HCT116 (cell line): ENCODE data around the gene EGFL7. TPM values are rescaled to one million over a fixed set of nuclear protein-coding genes. Genes with fewer than 3 reads are reported as not detected.

Experiments used
- ATAC-seq: fragments of 200-7000 bp; cut with Tn5 transposase; 2 replicates; pipeline ENCODE4 v1.9.1; 2020; ENCODE audit warnings: mild to moderate bottlenecking, moderate library complexity
- BruUV-seq: library from RNA; stranded (reverse); fragments of 400-500 nt; replicated peaks from 2 replicates; lab custom pipeline; 2021; lab: Mats Ljungman, UMichigan
- CTCF ChIA-PET: fragments of 300-600 bp; sonication (Branson Sonifier 250); formaldehyde crosslinking; loops from one replicate; lab custom pipeline; 2021; ENCODE audit warnings: antibody characterized with exemption; lab: Charles Lee
- POLR2A ChIA-PET: fragments of 300-600, 350-600 bp; sonication (Branson Sonifier 250); formaldehyde crosslinking; loops from one replicate; lab custom pipeline; 2021; ENCODE audit warnings: antibody characterized with exemption; lab: Charles Lee
- RAD21 ChIA-PET, 2 experiments: fragments of 300-600 bp; sonication (Branson Sonifier 250); formaldehyde crosslinking; loops; one replicate each; lab custom pipeline; 2023; ENCODE audit warnings: low total read pairs in 2 of 2; ENCODE audit not compliant: uncharacterized antibody in 2 of 2, unreplicated experiment in 2 of 2, low non-redundant PET in 1 of 2; lab: Charles Lee
- DNase-seq: peaks from one replicate; pipeline ENCODE4 v3.0.0-alpha.2; 2010; ENCODE audit warnings: low read depth, low spot score
- H2AFZ ChIP-seq: fragments of 200-600 bp; shearing (Covaris generic), sonication (generic); 2 replicates; pipeline ENCODE4 v1.6.1; 2017; ENCODE audit warnings: low read depth, mixed run types, mixed read lengths, antibody characterized with exemption, low read length; ENCODE audit not compliant: poor library complexity, severe bottlenecking
- H3K27ac ChIP-seq: 2 replicates; pipeline ENCODE4 v1.5.1; 2012; ENCODE audit warnings: low read depth, low read length
- H3K27me3 ChIP-seq: fragments of 200-600 bp; sonication (generic); 2 replicates; pipeline ENCODE4 v1.6.1; 2016; ENCODE audit warnings: mixed run types, low read length, mixed read lengths; ENCODE audit not compliant: insufficient read depth
- H3K36me3 ChIP-seq, 2 experiments: fragments of 200-500 bp in 1 of 2; fragments of 200-600 bp in 1 of 2; sonication (Bioruptor generic) in 1 of 2; sonication (generic) in 1 of 2; 2 replicates each; pipeline versions ENCODE4 v1.5.1 to v1.6.1; 2014 to 2016; ENCODE audit warnings: low read length in 2 of 2, inconsistent platforms in 1 of 2, mixed read lengths in 1 of 2, mixed run types in 1 of 2; ENCODE audit not compliant: insufficient read depth in 2 of 2, control insufficient read depth in 1 of 2
- H3K4me1 ChIP-seq, 2 experiments: fragments of 200-600 bp in 1 of 2; sonication (generic) in 1 of 2; 2 replicates each; pipeline versions ENCODE4 v1.5.1 to v1.6.1; 2012 to 2017; ENCODE audit warnings: low read length in 2 of 2, inconsistent platforms in 1 of 2, mild to moderate bottlenecking in 1 of 2, mixed read lengths in 1 of 2, mixed run types in 1 of 2, moderate library complexity in 1 of 2; ENCODE audit not compliant: insufficient read depth in 2 of 2, control insufficient read depth in 1 of 2
- H3K4me2 ChIP-seq: fragments of 200-600 bp; sonication (generic); 2 replicates; pipeline ENCODE4 v1.6.1; 2017; ENCODE audit warnings: mixed run types, low read length, mixed read lengths
- H3K4me3 ChIP-seq, 2 experiments: fragments of 200-600 bp in 1 of 2; sonication (generic) in 1 of 2; replicated peaks in 1 of 2; 2 replicates each; pipeline ENCODE4 v1.5.1; 2011 to 2016; ENCODE audit warnings: low read length in 2 of 2, control low read depth in 1 of 2, low read depth in 1 of 2, mild to moderate bottlenecking in 1 of 2, mixed read lengths in 1 of 2, mixed run types in 1 of 2
- H3K79me2 ChIP-seq: fragments of 200-600 bp; sonication (generic); 2 replicates; pipeline ENCODE4 v1.6.1; 2017; ENCODE audit warnings: mild to moderate bottlenecking, mixed run types, low read length, moderate library complexity, mixed read lengths; ENCODE audit not compliant: insufficient read depth
- H3K9ac ChIP-seq: fragments of 200-600 bp; sonication (generic); 2 replicates; pipeline ENCODE4 v1.6.1; 2016; ENCODE audit warnings: low read length, mixed read lengths
- H3K9me2 ChIP-seq: fragments of 200-600 bp; sonication (generic), shearing (Covaris generic); 2 replicates; pipeline ENCODE4 v1.6.1; 2017; ENCODE audit warnings: mixed run types, mild to moderate bottlenecking, moderate library complexity; ENCODE audit not compliant: insufficient read depth
- H3K9me3 ChIP-seq, 2 experiments: fragments of 200-500 bp in 1 of 2; fragments of 200-600 bp in 1 of 2; sonication (Bioruptor generic) in 1 of 2; sonication (generic) in 1 of 2; 2 replicates each; pipeline ENCODE4 v1.6.1; 2014 to 2017; ENCODE audit warnings: low read length in 2 of 2, mixed read lengths in 2 of 2, inconsistent platforms in 1 of 2, low read depth in 1 of 2, mild to moderate bottlenecking in 1 of 2, mixed run types in 1 of 2, moderate library complexity in 1 of 2; ENCODE audit not compliant: control insufficient read depth in 1 of 2, insufficient read depth in 1 of 2
- H4K20me1 ChIP-seq: fragments of 200-600 bp; sonication (generic), shearing (Covaris generic); 2 replicates; pipeline ENCODE4 v1.6.1; 2017; ENCODE audit warnings: mixed run types, mild to moderate bottlenecking, moderate library complexity; ENCODE audit not compliant: insufficient read depth
- ATF3 ChIP-seq: IDR thresholded peaks from 2 replicates; pipeline ENCODE4 v1.6.1; 2012
- EGR1 ChIP-seq: IDR thresholded peaks from 2 replicates; pipeline ENCODE4 v1.6.1; 2012; ENCODE audit warnings: low read depth
- EZH2 ChIP-seq: fragments of 200-600 bp; sonication (generic); IDR thresholded peaks from 2 replicates; pipeline ENCODE4 v1.6.1; 2017; ENCODE audit warnings: antibody characterized with exemption, mixed run types
- EZH2phosphoT487 ChIP-seq: fragments of 200-600 bp; IDR thresholded peaks from 2 replicates; pipeline ENCODE4 v1.6.1; 2018; ENCODE audit warnings: antibody characterized with exemption, borderline replicate concordance
- FOSL1 ChIP-seq: IDR thresholded peaks from 2 replicates; pipeline ENCODE4 v1.6.1; 2012; ENCODE audit warnings: low read depth
- POLR2AphosphoS5 ChIP-seq: IDR thresholded peaks from 2 replicates; pipeline ENCODE4 v1.6.1; 2011; ENCODE audit warnings: mild to moderate bottlenecking, low read depth, low read length, moderate library complexity
- REST ChIP-seq: IDR thresholded peaks from 2 replicates; pipeline ENCODE4 v1.6.1; 2012; ENCODE audit warnings: low read depth
- SRF ChIP-seq: IDR thresholded peaks from 2 replicates; pipeline ENCODE4 v1.6.1; 2012; ENCODE audit warnings: low read depth
- TCF7L2 ChIP-seq: IDR thresholded peaks from 2 replicates; pipeline ENCODE4 v1.7.0; 2011; ENCODE audit warnings: borderline replicate concordance, inconsistent platforms; ENCODE audit not compliant: insufficient read depth, insufficient read length; ENCODE audit errors: extremely low read depth
- intact Hi-C: fragments of 100-400 bp; cut with micrococcal nuclease; formaldehyde crosslinking; loops from 2 replicates; pipeline ENCODE4 v1.10.0; 2022
- total RNA-seq: library from RNA; stranded (reverse); gene quantifications from one replicate; pipeline ENCODE4 v1.2.1, GENCODE V29; 2021; ENCODE audit not compliant: unreplicated experiment

Gene EGFL7
- total RNA-seq, 1 experiment from 2014 or later: 82.0 TPM

- H4K20me1 ChIP-seq: no peaks in the 10 kb centered on the region
- TF ChIP-seq SRF (no peak), REST (no peak), EGR1 (no peak), TCF7L2 (no peak), EZH2phosphoT487 (no peak), FOSL1 (no peak), POLR2AphosphoS5 (no peak), ATF3 (no peak), EZH2 (no peak)
- H3K9ac ChIP-seq: no peak overlapping the region
- ChIA-PET POLR2A (interaction anchor here (0.6 to 0.7 kb wide), 2 partner anchors 49 to 127 kb away, joined by 3 to 4 read pairs; no protein-coding TSS in a partner anchor), RAD21 (no interaction called here), CTCF (interaction anchor here (0.8 to 1.6 kb wide), 3 partner anchors 12 to 159 kb away, joined by 3 read pairs; no protein-coding TSS in a partner anchor)
- H3K79me2 ChIP-seq: no peaks in the 10 kb centered on the region
- H2AFZ ChIP-seq: no peak overlapping the region
- no peaks in the 10 kb centered on the region for H3K27me3 ChIP-seq
- intact Hi-C loops: no loop called here
- H3K4me3 ChIP-seq: no peak overlapping the region
- H3K9me2 ChIP-seq: no peaks in the 10 kb centered on the region
- no peaks in the 10 kb centered on the region for H3K36me3 ChIP-seq
- no peak overlapping the region for H3K27ac ChIP-seq
- H3K4me1 ChIP-seq: peaks cover 0 to 10% of the 10 kb centered on the region in 2 experiments; a peak in 3 of 4 replicates
- no peak overlapping the region for H3K4me2 ChIP-seq
- H3K9me3 ChIP-seq: no peaks in the 10 kb centered on the region
- ATAC-seq (no peak), DNase-seq (no peak)
- BruUV-seq: no TSS peak
Observed at GRCh38 chr9:136616948-136617695, 45.6 kb upstream of the EGFL7 start.
